HG02943 (cell line): ENCODE measurements around the gene CTXN3.

Experiments
- ATAC-seq: cut with Tn5 transposase; IDR thresholded peaks from one replicate; pipeline ENCODE4 v1.9.1; 2021; ENCODE audit warnings: mild to moderate bottlenecking, low read depth, moderate library complexity; ENCODE audit not compliant: unreplicated experiment

Gene CTXN3

DNA sequence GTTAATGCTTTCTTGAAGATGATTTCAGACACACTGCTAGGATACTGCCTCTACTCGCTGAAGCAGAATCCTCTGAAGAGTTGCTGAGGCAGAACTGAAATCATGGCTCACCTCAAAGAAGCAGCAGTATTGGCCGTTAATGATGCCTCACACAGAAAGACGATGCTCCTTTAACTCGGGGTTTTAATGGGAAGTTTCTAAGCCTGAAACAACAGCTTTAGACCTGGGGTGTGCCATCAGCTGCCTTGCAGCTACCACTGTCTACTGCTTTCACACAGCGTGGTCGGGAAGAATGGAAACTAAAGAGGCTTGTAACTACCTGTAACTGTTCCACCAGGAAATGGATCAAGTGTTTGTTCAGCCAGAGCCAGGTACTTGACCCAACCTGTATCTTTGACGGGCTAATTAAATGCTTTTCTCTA is at the start of gene CTXN3:
TSS of gene CTXN3 (plus strand) at position 65 of the 422 bp plus-strand sequence. CDS start 8,440 bp downstream, outside the sequence.
- ATAC-seq: no peak

DNA sequence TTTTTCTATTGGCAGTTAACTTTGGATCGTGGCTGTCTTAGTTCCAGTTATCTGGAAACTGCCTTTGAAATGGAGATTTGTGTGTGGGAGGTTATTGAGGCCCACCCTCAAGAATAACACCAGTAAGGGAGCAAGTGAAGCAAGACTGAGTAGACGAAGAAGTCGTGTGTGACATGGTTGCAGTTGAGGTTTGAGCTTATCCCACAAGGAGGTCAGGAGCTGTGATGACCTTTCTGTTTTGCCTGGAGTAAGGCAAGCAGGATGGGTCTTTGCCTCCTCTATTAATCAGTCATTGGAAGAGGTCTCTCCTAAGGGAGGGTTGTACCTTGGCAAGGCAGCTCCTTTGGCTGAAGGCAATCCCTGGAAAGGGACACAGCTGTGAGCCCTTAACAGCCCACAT is 49.6 kb upstream of the CTXN3 start:
- ATAC-seq: no peak

DNA sequence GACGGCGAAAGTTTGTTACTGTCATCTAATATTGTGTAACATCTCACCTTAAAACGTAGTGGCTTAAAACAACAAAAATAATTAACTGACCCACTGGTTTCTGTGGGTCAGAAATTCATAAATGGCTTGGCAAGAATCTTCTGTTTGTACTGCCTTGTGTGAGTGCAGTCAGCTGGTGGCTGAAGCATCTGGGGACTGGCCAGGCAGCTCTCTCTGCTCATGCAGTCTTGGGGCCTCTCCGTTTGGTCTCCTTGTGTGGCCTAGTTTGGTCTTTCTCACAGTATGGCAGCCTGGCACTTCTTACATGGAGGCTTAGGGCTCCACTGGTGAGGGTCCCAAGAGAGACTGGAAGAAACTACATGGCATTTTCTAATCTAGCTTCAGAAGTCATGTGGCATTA is 49.0 kb upstream of the CTXN3 start:
- ATAC-seq: no peak

DNA sequence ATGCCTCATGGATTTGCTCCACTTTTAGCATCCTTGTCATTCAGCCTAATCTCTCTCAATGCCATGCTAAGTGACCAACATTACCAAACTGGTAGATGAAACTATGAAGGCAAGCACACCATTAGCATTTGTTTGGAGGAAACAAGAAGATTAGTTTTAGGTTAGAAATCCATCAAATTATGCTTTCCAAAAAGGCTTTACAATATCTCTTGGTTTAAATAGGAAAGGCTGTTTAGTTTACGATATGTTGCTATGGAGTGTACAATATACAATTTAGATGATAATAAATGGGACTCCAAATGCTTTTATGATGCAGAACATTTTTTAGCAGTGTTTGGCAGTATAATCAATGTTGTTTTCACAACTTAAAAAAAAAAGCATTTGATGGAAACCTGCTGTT is 47.8 kb upstream of the CTXN3 start:
- no peak for ATAC-seq

DNA sequence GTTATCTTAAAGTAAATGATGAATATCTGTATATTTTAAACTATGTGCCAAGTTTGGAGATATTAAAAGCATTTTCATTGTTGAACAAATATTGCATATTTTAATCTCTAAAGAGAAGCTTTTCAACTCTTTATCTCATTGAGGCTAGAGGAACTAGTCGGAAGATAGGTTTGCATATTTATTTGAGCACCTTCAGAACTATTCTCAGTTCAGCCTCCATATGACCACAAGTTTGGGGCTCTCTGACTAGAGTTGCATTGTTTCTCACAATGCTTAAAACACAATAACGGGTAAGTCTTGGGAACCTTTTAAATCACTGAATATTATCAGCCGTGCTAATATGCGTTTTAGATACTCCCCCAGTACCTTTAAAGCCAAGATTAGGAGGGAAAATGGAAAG is 47.3 kb upstream of the CTXN3 start:
- no peak for ATAC-seq

DNA sequence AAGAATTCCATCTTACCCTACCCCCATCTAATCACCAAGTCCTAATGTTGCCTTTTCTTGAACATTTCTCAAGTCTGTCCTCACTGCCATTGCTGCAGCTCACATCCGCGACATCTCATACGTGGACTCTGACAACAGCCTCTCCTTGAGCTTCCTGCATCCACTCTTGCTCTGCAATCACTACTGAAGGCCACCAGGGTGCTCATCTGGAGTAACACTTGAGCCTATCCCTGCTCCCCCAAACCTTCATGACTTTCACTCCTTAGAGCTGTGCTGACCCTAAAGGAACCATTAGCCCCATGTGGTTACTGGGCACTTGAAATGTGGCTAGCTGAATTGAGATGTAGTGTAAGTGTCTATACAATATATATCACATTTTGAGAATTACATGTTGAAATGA is 46.4 kb upstream of the CTXN3 start:
- no peak for ATAC-seq

DNA sequence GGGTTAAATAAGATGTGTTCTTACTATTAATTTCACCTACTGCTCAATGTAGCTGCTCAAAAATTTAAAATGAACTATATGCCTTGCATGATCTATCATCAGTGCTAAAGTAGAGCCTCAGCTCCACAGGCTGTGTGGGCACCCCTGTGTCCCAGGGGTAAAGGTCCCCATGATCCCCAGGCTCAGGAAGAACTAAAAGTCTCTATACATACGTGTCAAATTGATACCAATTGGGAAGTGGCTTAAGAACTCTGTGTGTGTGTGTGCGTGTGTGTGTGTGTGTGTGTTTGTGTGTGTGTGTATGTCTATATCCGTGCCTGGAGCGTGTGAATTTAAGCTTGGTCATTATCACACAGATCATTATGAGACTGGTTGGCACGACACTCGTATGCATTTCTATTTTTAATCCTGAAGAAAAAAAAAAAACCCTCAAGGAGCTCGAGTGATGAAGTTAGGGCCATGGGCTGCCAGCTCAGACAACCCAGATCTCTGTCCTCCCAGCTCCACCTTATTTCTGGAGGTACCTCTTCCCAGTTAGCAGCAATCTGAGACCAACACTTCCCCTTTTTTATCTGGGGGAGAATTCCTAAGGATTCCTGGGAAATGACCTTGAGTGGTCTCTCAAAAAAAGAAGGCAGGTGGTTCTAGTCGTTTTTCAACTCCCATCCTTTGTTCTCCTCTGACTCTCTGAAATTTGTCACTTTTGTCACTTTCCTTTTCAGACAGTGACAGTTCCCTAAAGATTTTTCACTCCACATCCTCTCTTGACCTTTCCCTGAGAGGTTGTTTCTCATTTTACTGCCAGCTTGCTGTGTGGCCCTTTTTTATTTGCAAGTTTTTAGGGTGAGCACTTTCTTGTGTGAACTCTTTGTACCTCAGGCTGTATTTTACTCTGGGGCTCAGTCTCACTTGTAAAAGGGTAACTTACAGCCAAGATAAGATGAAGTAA is 45.7 kb upstream of the CTXN3 start:
- no peak for ATAC-seq

DNA sequence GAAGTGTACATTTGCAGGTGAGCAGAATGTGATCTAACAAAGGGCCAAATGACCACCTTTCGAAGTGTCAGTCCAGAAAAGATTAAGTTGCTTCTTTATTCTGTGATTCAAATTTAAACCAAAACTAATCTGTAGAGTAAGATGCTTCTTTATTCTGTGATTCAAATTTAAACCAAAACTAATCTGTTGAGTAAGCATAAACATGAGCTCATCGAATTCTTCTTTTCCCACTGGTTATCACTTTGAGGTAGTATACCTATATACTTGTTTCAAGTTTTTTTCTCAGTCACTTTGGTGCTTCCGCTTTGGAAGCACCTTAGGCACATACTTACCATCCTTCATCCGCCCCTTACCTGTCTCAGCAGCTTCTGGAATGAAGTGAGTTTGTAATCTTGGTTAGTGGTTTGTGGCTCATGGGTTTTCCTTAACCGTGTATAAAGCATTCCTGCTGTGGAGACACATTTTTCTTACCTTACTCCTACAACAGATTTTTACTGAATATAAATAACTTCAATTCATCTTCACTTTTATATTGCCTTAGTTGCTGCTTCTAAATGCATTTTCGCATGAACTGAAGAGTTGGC is 40.7 kb upstream of the CTXN3 start:
- no peak for ATAC-seq

DNA sequence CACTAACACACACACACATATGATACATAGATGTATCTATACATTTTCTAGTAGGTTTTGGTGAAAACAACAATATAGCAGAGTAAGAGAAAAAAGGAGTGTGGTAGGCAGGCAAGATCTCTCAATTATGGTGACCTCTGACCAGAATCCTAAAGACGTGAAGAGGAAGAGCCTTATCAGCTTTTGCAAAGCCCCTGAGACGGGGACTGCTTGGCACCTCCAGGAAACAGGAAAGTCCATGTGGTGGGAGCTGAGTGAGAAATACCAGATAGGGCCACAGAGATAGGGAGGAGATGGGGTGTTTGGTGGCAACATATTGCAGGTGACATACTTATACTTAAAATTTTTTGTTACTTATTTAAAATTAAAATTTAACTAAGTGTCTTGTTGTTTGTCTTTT is 39.9 kb upstream of the CTXN3 start:
- no peak for ATAC-seq

DNA sequence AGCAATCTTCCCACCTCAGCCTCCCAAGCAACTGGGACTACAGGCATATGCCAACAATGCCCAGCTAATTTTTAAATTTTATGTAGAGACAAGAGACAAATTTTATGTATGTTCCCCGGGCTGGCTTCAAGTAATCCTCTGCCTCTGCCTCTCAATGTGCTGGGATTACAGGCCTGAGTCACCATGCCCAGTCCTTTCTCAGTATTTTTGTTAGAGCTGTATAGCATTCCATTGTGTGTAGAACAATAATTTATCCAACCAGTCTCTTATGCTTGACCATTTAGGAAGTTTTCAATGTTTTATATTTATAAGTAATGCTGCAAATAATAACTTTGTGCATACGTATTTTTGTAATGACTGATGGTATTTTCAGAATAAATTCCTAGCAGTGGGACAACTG is 38.9 kb upstream of the CTXN3 start:
- ATAC-seq: no peak

DNA sequence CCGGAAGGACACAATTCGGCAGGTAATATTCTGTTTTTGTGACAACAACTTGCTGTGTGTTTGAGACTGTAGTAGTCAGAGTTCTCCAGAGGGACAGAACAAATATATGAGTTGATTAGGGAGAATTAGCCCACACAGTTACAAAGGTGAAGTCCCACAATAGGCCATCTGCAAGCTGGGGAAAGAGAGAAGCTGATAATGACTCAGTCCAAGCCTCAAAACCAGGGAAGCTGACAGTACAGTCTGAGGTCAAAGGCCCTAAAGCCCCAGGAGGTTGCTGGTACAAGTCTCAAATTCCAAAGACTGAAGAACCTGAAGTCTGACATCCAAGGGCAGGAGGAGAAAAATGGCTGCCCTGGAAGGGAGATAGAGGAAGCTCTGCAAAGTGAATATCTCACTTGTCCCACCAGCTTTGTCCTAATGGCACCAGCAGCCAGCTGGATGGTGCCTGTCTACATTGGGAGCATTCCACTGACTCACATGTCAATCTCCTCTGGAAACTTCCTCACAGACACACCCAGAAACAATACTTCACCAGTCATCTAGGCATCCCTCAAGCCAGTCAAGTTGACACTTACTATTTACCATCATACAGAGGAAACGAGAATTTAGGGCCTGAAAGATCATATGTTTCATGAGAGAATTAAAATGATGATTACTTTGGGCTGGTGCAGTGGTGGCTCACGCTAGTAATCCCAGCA is 36.3 kb upstream of the CTXN3 start:
- ATAC-seq: no peak

DNA sequence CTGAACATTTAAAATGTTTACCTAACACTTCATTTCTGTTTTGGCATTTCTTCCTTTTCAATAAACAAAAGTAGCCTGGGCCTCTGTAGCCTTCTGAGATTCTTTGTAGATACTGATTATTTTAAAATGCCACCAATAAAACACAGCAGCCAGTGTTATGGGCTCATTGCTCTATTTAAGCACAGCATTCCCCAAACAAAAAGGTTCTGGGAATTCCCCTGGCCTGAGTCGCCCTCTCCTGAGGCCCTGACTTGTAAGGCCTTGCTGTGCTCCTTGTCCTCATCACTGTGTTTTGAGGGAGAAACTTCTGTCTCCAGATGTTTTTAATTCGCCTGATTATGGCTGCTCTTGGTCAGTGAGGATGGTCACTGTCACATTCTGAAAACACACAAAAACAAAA is 33.0 kb upstream of the CTXN3 start:
- ATAC-seq: no peak

DNA sequence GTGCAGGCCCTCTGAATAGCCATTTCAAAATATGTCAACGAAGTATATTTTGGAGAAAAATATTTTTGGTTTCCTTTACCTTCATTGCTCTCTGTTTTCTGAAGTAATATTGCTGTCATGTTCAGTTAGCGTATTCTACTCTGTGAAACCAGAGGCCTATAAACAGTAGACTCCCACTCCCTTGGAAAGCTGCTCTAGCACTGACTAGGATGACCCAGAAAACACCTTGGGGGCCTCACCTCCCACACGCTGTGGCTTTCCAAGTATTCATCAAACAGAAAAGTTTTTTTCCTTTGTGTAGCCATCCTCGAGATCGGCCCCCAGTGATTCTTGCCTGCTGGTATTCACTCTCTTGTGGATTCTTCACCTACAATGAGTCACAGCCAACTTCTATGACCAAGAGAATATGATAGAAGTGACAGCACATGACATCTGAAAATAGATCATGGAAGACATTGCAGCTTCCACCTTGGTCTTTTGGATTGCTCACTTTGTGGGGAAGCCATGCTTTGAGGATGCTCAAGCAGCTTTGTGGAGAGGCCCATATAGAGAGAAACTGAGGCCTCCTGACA is 28.9 kb upstream of the CTXN3 start:
- no peak for ATAC-seq

DNA sequence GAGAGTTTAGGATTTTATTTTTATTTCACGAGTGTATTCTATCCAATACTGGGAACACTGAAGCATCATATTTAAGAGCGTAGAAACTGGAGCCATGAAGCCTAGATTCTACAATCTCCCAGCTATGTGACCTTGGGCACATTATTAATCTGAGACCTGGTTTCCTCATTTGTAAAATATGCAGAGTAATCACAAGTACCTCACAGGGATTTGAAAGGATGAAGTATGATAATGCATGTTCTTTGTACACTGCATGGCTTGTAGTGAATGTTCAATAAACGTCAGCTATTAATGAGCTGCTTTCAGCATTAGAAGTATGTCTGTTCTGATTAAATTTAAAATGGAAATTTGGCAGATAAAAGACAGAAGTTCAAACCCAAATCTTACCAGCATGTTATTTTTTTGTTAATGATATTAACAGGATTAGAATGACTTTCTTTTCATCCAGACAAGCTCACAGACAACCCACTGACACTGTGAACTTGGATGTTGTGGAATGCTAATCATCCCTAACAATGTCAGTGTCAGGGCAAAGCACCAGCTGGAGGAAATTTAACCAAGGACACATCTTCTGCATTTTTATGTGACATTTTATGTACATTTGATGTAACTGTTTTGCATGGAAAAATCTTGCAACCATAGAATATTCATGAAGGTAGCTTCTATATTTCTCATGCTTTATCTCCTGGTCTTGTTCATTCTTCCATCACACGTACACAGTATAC is 27.1 kb upstream of the CTXN3 start:
- no peak for ATAC-seq

DNA sequence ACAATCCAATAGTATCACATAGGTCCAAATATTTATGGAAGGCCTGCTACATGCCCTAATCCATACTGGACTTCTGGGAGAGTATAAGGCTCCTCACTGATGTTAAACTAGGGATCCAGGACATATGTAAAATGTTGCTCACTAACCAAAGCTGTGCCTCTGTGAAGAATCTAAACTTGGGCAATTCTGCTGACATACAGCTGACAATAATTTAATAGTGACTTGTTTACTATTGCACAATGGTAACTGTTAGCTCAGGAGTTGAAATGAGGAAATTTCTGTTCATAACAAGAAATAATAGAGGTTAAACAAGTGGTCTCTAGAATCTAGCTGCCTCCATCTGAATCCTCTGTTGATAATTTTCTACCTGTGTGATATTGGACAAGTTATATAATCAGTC is 14.9 kb upstream of the CTXN3 start:
- no peak for ATAC-seq

DNA sequence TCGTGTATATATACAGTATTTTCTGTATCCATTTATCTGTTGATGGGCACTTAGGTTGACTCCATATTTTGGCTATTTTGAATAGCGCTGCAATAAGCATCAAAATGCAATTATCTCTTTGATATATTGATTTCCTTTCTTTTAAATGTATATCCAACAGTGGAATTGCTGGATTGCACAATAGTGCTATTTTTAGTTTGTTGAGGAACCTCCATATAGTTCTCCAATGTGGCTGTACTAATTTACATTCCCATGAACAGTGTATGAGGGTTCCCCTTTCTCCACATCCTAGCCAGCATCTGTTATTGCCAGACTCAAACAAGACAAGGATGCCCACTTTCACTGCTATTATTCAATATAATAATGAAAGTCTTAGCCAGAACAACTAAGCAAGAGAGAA is 9.1 kb upstream of the CTXN3 start:
- ATAC-seq: no peak

DNA sequence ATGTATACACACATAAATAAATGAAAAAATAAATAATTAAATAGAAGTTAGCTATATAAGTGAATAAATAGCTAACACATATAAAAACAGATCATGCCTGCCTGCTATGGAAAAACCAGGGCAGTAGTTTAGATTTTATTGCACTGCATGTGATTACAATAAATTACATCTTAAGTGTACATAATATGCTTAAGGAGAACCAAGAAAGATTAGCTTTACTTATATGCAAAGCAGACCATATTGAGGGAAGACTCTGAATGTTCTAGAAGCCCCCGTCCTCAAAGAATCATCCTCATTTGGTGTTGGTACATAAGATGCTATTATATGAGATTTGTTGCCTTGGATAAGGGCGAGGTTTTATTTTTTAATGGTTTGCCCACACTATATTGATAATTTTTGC is 5.9 kb upstream of the CTXN3 start:
- no peak for ATAC-seq

DNA sequence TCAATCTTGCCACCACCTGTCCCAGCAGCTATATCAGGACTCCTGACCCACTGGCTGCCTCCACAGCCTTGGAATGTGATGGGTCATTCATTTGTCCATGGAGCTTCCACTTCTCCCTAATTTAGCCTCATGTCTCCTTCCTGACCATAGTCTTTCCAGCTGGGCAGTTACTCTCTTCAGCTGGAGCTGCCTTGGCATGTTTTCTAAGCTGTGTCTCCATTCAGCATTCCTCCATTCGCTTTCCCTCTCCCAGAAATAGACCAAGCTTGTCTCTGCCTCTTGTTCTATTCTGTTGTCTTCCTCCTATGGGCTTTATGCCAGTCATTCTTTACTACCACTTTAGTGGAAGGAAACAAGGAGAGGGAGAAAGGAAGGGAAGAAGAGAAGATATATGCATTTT is 5.3 kb upstream of the CTXN3 start:
- ATAC-seq: no peak

DNA sequence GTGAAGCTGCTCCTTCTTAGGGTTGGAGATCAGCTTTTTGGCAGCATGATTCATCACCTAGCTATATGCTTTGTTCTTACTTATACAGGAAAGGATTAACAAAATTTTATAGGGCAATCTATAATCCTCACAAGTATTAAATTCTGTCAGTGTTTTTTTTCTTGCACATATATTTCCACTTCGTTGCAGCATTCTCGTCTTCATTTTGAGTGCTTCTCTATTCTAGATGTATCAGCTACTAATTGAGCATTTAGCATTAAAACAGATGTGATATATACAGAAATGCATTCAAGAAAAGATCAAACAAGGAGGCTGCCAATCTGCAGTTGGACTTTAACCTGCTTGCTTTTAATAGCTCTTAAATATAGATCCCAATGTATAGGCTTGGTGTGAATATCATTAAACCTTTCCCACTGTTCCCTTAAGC is 3.6 kb upstream of the CTXN3 start:
- no peak for ATAC-seq

DNA sequence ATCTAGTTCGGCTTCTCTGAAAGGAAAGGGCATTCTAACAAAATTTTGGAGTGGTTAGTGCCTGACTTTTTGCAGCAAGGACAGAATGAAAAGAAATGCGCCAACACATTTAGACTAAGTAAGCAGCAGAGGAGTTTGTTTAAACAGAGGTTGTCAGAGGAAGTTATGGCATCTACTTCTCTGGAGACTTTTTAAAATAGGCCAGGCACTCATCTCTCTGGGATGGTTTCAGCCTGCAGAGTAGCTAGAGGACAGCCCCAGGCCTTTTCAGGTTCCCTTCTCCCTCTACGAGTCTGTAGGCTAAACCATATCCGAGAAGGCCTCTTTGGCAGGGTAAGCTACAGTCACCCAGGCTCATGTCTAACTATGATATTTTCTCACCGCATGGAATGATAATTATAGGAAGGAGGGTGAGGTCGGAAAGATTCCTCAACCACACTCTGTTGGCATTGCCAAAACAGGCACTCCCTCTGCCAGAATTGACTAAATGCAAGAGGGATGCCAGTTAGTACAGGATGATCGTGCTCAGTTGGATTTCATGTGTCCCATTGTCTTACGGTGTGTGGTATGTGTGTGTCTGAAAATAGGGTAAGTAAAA is 1.4 kb upstream of the CTXN3 start:
- ATAC-seq: no peak
